VCaP (cell line): ENCODE results near the gene ZBTB1.

Experiments used
- H3K27ac ChIP-seq: fragments of 450-650 bp; 2 replicates; pipeline ENCODE4 v1.5.1; 2017
- TF ChIP-seq, protein P1 (sequence below): fragments of 450-650 bp; conservative IDR thresholded peaks from 2 replicates; pipeline ENCODE4 v1.5.1; 2017; ENCODE audit warnings: mild to moderate bottlenecking, moderate library complexity

The ZBTB1 gene

DNA sequence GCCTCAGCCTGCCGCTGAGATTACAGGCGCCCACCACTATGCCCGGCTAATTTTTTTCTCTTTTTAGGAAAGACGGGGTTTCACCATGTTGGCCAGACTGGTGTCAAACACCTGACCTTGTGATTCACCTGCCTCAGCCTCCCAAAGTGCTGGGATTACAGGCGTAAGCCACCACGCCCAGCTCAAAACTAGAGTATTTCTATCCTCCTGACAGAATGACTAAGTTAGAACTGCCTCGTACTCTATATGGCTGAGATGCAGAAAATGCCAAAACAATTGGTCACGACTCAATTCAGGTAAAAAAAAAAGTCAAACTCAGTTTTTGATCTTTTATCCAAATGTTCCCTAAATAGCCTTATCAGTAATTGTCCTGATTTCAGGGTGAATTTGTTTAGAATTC lies 28.1 kb upstream of the ZBTB1 start:
- TF ChIP-seq, protein P1, sequence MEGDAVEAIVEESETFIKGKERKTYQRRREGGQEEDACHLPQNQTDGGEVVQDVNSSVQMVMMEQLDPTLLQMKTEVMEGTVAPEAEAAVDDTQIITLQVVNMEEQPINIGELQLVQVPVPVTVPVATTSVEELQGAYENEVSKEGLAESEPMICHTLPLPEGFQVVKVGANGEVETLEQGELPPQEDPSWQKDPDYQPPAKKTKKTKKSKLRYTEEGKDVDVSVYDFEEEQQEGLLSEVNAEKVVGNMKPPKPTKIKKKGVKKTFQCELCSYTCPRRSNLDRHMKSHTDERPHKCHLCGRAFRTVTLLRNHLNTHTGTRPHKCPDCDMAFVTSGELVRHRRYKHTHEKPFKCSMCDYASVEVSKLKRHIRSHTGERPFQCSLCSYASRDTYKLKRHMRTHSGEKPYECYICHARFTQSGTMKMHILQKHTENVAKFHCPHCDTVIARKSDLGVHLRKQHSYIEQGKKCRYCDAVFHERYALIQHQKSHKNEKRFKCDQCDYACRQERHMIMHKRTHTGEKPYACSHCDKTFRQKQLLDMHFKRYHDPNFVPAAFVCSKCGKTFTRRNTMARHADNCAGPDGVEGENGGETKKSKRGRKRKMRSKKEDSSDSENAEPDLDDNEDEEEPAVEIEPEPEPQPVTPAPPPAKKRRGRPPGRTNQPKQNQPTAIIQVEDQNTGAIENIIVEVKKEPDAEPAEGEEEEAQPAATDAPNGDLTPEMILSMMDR: no peak
- no peak overlapping the region for H3K27ac ChIP-seq

DNA sequence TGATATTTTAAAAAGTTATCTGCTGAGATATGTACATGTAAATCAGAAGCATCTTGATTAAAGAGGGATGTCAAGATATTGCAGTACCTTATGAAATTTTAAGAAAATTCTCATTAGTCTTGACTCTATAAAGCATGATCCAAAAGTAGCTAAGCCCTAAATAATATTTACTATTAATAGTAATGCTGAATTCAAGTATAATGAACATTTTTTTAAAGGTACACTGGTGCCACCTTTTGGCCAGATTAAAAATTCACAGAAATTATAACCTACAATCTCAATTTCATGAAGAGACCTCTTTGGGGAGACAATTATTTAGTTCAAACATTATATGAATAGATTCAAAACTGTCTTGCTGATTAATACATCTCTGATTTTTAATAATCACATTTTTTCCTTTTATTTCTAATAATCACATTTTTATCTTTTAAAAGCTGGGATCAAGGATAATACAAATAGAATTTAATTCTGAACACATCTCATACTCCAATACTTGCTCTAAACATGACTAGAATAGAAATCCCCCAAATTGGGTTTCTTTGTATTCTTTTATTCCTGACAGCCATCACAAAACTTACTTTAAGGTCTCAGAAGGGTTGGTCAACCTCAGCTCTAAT lies 25.8 kb upstream of the ZBTB1 start:
- no peak overlapping the region for H3K27ac ChIP-seq
- TF ChIP-seq, protein P1: peak; percentile 62

- TF ChIP-seq, protein P1: no peak
Measured at GRCh38 chr14:64488590-64489099, 15.9 kb upstream of the ZBTB1 start.

DNA sequence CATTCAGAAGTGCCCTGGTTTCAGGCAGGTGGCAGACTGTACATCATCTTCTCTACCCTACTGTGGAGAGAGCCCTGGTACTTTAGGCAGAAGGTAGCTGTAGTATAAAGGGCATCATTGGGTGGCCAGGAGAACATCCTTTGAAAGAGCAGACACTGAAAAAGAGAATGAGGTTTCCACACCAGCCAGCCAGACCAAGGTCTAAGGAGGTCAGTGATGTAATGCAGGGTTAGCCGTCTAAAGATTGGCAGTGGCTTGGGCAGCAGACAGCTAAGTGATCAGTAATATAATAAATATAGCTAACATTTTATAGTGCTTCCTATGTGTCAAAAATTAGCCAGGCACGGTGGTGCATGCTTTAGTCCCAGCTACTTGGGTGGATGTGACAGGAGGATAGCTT lies 12.9 kb upstream of the ZBTB1 start:
- no peak overlapping the region for H3K27ac ChIP-seq
- TF ChIP-seq, protein P1: no peak

More at GRCh38 chr14:64488590-64489099, 15.9 kb upstream of the ZBTB1 start:
- no peak overlapping the region for H3K27ac ChIP-seq

DNA sequence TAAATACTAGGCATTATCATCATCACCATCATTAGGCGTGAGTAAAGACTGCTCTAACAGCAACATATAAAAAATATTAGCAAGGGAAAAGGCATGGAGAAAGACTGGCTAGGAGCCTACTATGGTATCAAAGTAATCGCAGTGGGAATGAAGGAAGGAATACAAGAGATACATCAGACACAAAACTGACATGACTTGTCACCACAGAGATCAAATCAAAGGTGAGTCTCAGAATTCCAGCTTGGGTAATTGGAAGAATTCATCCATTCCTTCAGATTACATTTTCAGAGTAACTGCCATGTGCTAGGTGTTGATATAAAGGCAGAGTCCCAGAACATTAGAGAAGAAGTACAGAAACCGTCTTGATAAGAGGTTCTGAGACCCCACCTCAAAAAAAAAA lies 11.1 kb upstream of the ZBTB1 start:
- no peak overlapping the region for H3K27ac ChIP-seq

GRCh38 chr14:64495252-64495651 lies 9.3 kb upstream of the ZBTB1 start:
- TF ChIP-seq, protein P1: no peak
- H3K27ac ChIP-seq: no peak overlapping the region

More for the DNA sequence above, 11.1 kb upstream of the ZBTB1 start:
- TF ChIP-seq, protein P1: no peak

DNA sequence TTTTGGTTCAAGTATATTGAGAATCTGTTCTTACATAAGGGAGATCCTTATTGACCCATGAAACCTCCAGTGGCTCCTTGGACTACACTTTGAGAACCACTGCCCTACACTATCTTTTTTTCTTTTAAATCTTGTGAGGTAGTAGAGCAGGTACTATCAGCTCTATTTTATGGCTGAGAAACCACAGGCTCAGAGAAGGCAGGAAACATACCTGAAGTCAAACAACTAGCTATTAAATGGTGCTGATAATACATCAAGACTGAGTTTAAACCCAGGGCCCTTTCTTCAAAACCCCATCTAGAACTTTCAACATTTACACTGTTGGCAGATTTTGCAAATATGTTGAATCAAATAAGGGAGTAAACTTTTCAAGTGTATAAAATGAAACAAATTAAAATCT lies 7.8 kb upstream of the ZBTB1 start:
- H3K27ac ChIP-seq: peak overlapping the region; percentile 8; the same call in 1 of the 2 replicates
- TF ChIP-seq, protein P1: no peak
